ENCODE measurements around the gene PRR22. TPM values are rescaled to one million over a fixed set of nuclear protein-coding genes. Genes with fewer than 3 reads are reported as not detected.
"Not testable (repeated sequence)": the region's sequence is repeated elsewhere in the genome, so short reads cannot be mapped to it uniquely, and the experiment has no call there.

Gene PRR22
- polyA plus RNA-seq, 3 donors: 3.0 to 6.5 (median 4.0) TPM

- no peak for DNase-seq
These were observed 10.9 kb upstream of the PRR22 start for GRCh38 chr19:5795382-5795919.

GRCh38 chr19:5793188-5793587 is 8.6 kb upstream of the PRR22 start:
- no peak for DNase-seq

- DNase-seq: no peak
These were observed 7.7 kb upstream of the PRR22 start for GRCh38 chr19:5792224-5792623.

- DNase-seq: peak; percentile 96
These were observed 6.3 kb upstream of the PRR22 start, which contains the start of gene DUS3L for GRCh38 chr19:5790559-5791520. Gene DUS3L, minus strand, starts transcription at chr19:5791163. Its CDS starts 22 bp downstream, at chr19:5791141.

GRCh38 chr19:5789886-5790558 is 5.5 kb upstream of the PRR22 start:
- DNase-seq: no peak

GRCh38 chr19:5789351-5789761 is 4.8 kb upstream of the PRR22 start:
- no peak for DNase-seq

- DNase-seq: no peak
These were observed 3.9 kb upstream of the PRR22 start for GRCh38 chr19:5788422-5788821.

GRCh38 chr19:5787409-5788182 is 3.0 kb upstream of the PRR22 start:
- no peak for DNase-seq

- no peak for DNase-seq
These were observed 2.3 kb upstream of the PRR22 start for GRCh38 chr19:5786593-5787408.

GRCh38 chr19:5785423-5785822 is 877 bp upstream of the PRR22 start:
- DNase-seq: no peak

GRCh38 chr19:5782945-5783919 is 1.3 kb downstream of the PRR22 start:
- DNase-seq: no peak

- no peak for DNase-seq
These were observed 2.2 kb downstream of the PRR22 start for GRCh38 chr19:5782322-5782721.

GRCh38 chr19:5780916-5781315 is 3.6 kb downstream of the PRR22 start:
- not testable (repeated sequence) for DNase-seq

- no peak for DNase-seq
These were observed 6.1 kb downstream of the PRR22 start for GRCh38 chr19:5778402-5778801.

GRCh38 chr19:5775668-5776309 is 8.8 kb downstream of the PRR22 start:
- no peak for DNase-seq

GRCh38 chr19:5774921-5775320 is 9.6 kb downstream of the PRR22 start:
- DNase-seq: no peak

- no peak for DNase-seq
These were observed 11.3 kb downstream of the PRR22 start for GRCh38 chr19:5773276-5773675.

- DNase-seq: no peak
These were observed 12.1 kb downstream of the PRR22 start for GRCh38 chr19:5772416-5772815.

- no peak for DNase-seq
These were observed 16.6 kb downstream of the PRR22 start for GRCh38 chr19:5767949-5768348.

Data from renal pelvis (tissue), 4 donors.